ENCODE results near the gene CCDC28A. TPM values are rescaled to one million over a fixed set of nuclear protein-coding genes. Genes with fewer than 3 reads are reported as not detected.

Gene CCDC28A
- total and polyA plus RNA-seq, 10 donors, result 20.0 to 43.9 (median 33.8) TPM

GRCh38 chr6:138800377-138801150 is 27.0 kb downstream of the CCDC28A start:
- intact Hi-C loops (cut with DNase I; ENCODE audit: low total_unique reads), result no loop called here

DNA sequence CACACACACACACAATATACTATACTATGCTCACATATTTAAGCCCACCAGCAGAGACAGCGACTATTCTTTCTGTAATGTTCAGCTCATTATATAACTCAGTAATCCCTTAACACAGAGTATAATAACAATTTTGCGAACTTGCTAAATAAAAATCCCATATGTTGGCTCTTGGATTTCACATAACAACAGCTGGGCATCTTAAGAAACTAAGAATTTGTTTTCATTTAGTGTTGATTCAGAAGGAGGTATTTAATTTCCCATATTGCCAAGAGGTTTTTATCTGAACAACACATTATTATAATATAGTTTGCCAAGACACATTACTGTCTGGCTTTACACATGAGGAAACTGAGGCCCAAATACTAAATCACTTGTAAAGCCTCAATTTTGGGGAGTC is 29.8 kb downstream of the CCDC28A start:
- no peak overlapping the region for H3K27ac ChIP-seq
- TF ChIP-seq POLR2AphosphoS5 (IDR thresholded peaks at IDR 0.05) (no peak), POLR2A (IDR thresholded peaks at IDR 0.05) (no peak), CTCF (IDR thresholded peaks at IDR 0.05 in 8 of 11, conservative IDR thresholded peaks at IDR 0.05 in 3 of 11) (no peak)
- H3K9me3 ChIP-seq, result no peaks in the 10 kb centered on the region
- H3K27me3 ChIP-seq (replicated peaks in 1 of 7), result no peaks in the 10 kb centered on the region
- intact Hi-C loops (cut with DNase I; ENCODE audit: low total_unique reads), result no loop called here
- 94 to 97% (median 96%) methylated on average over 2 of the region's 2 CpGs for WGBS, 5 donors
- no peak for DNase-seq
- H3K4me1 ChIP-seq, result peaks cover 0 to 4% (median 0%) of the 10 kb centered on the region in 6 donors
- no peak overlapping the region for H3K4me3 ChIP-seq
- H3K36me3 ChIP-seq, result no peaks in the 10 kb centered on the region

More at GRCh38 chr6:138800377-138801150, 27.0 kb downstream of the CCDC28A start:
- no peak for DNase-seq
- H3K4me3 ChIP-seq, result no peak overlapping the region
- H3K36me3 ChIP-seq, result no peaks in the 10 kb centered on the region
- 90 to 98% (median 93%) methylated on average over 2 of the region's 2 CpGs for WGBS, 5 donors
- no peak overlapping the region for H3K27ac ChIP-seq
- TF ChIP-seq POLR2AphosphoS5 (IDR thresholded peaks at IDR 0.05), result no peak
- no peak for TF ChIP-seq POLR2A (IDR thresholded peaks at IDR 0.05)
- no peak for TF ChIP-seq CTCF (IDR thresholded peaks at IDR 0.05 in 8 of 11, conservative IDR thresholded peaks at IDR 0.05 in 3 of 11)
- H3K27me3 ChIP-seq (replicated peaks in 1 of 7), result peaks cover 0 to 13% (median 4%) of the 10 kb centered on the region in 7 donors
- peaks cover 0 to 8% (median 2%) of the 10 kb centered on the region in 6 donors for H3K4me1 ChIP-seq
- H3K9me3 ChIP-seq, result no peaks in the 10 kb centered on the region

- intact Hi-C loops (cut with DNase I; ENCODE audit: low total_unique reads), result no loop called here
- 82 to 91% (median 87%) methylated on average over 4 of the region's 4 CpGs for WGBS, 5 donors
These were observed 30.3 kb downstream of the CCDC28A start for GRCh38 chr6:138803861-138804260.

More at GRCh38 chr6:138803861-138804260, 30.3 kb downstream of the CCDC28A start:
- Histone ChIP-seq H3K27me3 (replicated peaks in 1 of 7) (no peaks in the 10 kb centered on the region), H3K27ac (no peak overlapping the region), H3K9me3 (no peaks in the 10 kb centered on the region), H3K4me3 (no peak overlapping the region), H3K36me3 (no peaks in the 10 kb centered on the region), H3K4me1 (peaks cover 0 to 4% (median 0%) of the 10 kb centered on the region in 6 donors)
- no peak for DNase-seq
- TF ChIP-seq CTCF (IDR thresholded peaks at IDR 0.05 in 8 of 11, conservative IDR thresholded peaks at IDR 0.05 in 3 of 11), result no peak
- TF ChIP-seq POLR2AphosphoS5 (IDR thresholded peaks at IDR 0.05), result no peak
- TF ChIP-seq POLR2A (IDR thresholded peaks at IDR 0.05), result no peak

Data from spleen (tissue), 11 donors.